ENCODE measurements around the gene TRIM38. TPM values are rescaled to one million over a fixed set of nuclear protein-coding genes. Genes with fewer than 3 reads are reported as not detected.
A peak's percentile ranks its signal among the peaks of the same experiment; 100 is the strongest.

TRIM38 gene
- total and polyA plus RNA-seq, 12 donors: 1.3 to 5.4 (median 2.7) TPM

DNA sequence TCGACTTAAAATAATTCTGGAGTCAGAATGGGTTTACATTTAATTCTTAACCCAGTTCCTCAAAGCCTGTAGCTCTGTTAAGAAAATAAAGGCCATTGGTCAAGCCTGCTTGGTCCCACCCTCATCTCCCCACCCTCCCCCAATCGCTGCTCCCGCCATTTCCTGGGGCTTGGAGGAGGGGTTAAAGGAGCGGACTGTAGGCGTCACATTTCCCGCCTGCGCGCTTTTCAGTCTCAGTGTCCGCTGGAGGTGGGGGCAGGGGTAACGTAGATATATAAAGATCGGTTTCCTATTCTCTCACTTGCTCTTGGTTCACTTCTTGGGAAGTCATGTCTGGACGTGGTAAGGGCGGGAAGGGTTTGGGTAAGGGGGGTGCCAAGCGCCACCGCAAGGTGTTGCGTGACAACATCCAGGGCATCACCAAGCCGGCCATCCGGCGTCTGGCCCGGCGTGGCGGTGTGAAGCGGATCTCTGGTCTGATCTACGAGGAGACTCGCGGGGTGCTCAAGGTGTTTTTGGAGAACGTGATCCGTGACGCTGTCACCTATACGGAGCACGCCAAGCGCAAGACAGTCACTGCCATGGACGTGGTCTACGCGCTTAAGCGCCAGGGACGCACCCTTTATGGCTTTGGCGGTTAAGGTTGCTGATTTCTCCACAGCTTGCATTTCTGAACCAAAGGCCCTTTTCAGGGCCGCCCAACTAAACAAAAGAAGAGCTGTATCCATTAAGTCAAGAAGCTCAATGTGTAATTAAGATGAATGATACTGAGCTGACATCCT lies 58.9 kb downstream of the TRIM38 start:
- intact Hi-C loops (cut with DNase I): loop anchor here in 5 of 10 donors (2.0 to 10.0 kb wide), 7 partner anchors 101 to 1813 kb away; partner anchors contain the start of gene ZNF184 (in 2 of the 5)
- TF ChIP-seq, protein P1, sequence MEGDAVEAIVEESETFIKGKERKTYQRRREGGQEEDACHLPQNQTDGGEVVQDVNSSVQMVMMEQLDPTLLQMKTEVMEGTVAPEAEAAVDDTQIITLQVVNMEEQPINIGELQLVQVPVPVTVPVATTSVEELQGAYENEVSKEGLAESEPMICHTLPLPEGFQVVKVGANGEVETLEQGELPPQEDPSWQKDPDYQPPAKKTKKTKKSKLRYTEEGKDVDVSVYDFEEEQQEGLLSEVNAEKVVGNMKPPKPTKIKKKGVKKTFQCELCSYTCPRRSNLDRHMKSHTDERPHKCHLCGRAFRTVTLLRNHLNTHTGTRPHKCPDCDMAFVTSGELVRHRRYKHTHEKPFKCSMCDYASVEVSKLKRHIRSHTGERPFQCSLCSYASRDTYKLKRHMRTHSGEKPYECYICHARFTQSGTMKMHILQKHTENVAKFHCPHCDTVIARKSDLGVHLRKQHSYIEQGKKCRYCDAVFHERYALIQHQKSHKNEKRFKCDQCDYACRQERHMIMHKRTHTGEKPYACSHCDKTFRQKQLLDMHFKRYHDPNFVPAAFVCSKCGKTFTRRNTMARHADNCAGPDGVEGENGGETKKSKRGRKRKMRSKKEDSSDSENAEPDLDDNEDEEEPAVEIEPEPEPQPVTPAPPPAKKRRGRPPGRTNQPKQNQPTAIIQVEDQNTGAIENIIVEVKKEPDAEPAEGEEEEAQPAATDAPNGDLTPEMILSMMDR (IDR thresholded peaks at IDR 0.05): no peak
- 0 to 1% methylated on average over 39 of the region's 39 CpGs for WGBS, 2 donors
- ATAC-seq (peak; percentile 78 to 91 (median 86)), DNase-seq (peak; percentile 89 to 96)
- peak overlapping the region; percentile 41 to 75 (median 66) for H3K4me3 ChIP-seq
- no peaks in the 10 kb centered on the region for H3K27me3 ChIP-seq
- peak overlapping the region; percentile 92 to 99 (median 97) for H3K27ac ChIP-seq
- H3K36me3 ChIP-seq: no peaks in the 10 kb centered on the region
- H3K9me3 ChIP-seq: peaks cover 0 to 6% (median 0%) of the 10 kb centered on the region in 11 donors
- H3K4me1 ChIP-seq: peaks cover 0 to 58% (median 22%) of the 10 kb centered on the region in 9 donors

DNA sequence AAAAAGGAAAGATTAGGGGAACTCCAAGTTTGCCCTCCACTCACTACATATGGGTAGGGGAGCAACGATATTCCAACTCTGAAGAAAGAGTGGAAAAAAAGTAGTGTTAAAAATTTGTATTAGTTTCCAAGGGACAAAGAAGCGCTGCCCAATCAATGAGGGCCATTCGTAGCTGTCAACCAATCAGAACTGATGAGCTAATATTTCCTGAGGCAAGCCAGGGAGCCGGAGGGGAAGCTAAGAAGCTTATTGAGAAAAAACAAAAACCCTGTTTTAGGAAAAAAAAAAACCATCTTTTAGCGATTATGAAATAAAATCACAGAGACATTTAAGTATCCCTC lies 59.5 kb downstream of the TRIM38 start:
- H3K4me1 ChIP-seq: peaks cover 0 to 61% (median 17%) of the 10 kb centered on the region in 9 donors
- peak overlapping the region; percentile 92 to 99 (median 97) for H3K27ac ChIP-seq
- WGBS, 2 donors: 0 to 1% methylated on average over 5 of the region's 5 CpGs
- intact Hi-C loops (cut with DNase I): loop anchor here in 5 of 10 donors (10.0 kb wide), 6 partner anchors 263 to 1813 kb away; partner anchors contain the start of gene ZNF184 (in 2 of the 5)
- DNase-seq (peak in 1 of 2 donors; percentile 80), ATAC-seq (peak in 7 of 8 donors; percentile 11 to 52 (median 40))
- TF ChIP-seq, protein P1 (IDR thresholded peaks at IDR 0.05): no peak
- no peaks in the 10 kb centered on the region for H3K36me3 ChIP-seq
- H3K4me3 ChIP-seq: peak overlapping the region; percentile 40 to 75 (median 66)
- H3K27me3 ChIP-seq: no peaks in the 10 kb centered on the region
- H3K9me3 ChIP-seq: peaks cover 0 to 6% (median 0%) of the 10 kb centered on the region in 11 donors

GRCh38 chr6:26022737-26023136 lies 60.1 kb downstream of the TRIM38 start:
- ATAC-seq (no peak), DNase-seq (no peak)
- Histone ChIP-seq H3K9me3 (peaks cover 0 to 6% (median 0%) of the 10 kb centered on the region in 11 donors), H3K36me3 (no peaks in the 10 kb centered on the region), H3K4me1 (peaks cover 0 to 61% (median 15%) of the 10 kb centered on the region in 9 donors), H3K27me3 (no peaks in the 10 kb centered on the region), H3K4me3 (no peak overlapping the region), H3K27ac (peak overlapping the region in 6 of 10 donors; percentile 93 to 99 (median 98))
- WGBS, 2 donors: 33 to 39% methylated on average over 1 of the region's 1 CpG
- intact Hi-C loops (cut with DNase I): loop anchor here in 5 of 10 donors (10.0 kb wide), 6 partner anchors 262 to 1812 kb away; partner anchors contain the start of gene ZNF184 (in 2 of the 5)
- TF ChIP-seq, protein P1 (IDR thresholded peaks at IDR 0.05): no peak

DNA sequence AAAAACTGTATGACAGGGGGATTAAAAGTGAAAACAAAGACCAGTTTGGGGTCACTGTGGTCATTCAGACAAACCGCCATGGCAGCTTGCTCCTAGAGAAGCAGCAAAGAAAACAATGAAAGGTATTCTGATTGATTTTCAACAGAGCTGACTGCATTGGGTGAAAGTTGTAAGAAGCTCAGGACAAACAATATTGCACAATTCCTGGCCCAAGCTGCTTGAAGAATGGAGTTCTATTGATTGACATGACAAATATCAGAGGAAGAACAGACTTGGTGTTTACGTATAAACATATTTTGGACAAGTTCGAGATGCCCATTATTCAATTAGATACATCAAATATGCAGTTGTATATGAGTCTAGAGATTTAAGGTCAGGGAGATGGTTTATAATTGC lies 62.0 kb downstream of the TRIM38 start:
- intact Hi-C loops (cut with DNase I): loop anchor here in 5 of 10 donors (5.0 to 10.0 kb wide), 7 partner anchors 173 to 1810 kb away; partner anchors contain the start of gene ZNF184 (in 2 of the 5)
- ATAC-seq: no peak
- WGBS, 2 donors: 98% methylated on average over 3 of the region's 3 CpGs

More for the DNA sequence above, 62.0 kb downstream of the TRIM38 start:
- Histone ChIP-seq H3K36me3 (no peaks in the 10 kb centered on the region), H3K4me1 (peaks cover 0 to 59% (median 14%) of the 10 kb centered on the region in 9 donors), H3K27ac (peak overlapping the region; percentile 41 to 96 (median 91)), H3K4me3 (no peak overlapping the region), H3K9me3 (peaks cover 0 to 4% (median 0%) of the 10 kb centered on the region in 11 donors), H3K27me3 (no peaks in the 10 kb centered on the region)
- DNase-seq: no peak
- TF ChIP-seq, protein P1 (IDR thresholded peaks at IDR 0.05): no peak

All from heart right ventricle (tissue), 16 donors.